Measurements from ENCODE around the gene RRAD. TPM values are rescaled to one million over a fixed set of nuclear protein-coding genes. Genes with fewer than 3 reads are reported as not detected.
"Not testable (repeated sequence)": the region's sequence is repeated elsewhere in the genome, so short reads cannot be mapped to it uniquely, and the experiment has no call there.

The RRAD gene
- total and polyA plus RNA-seq, 4 donors: 0.14 to 0.61 (median 0.54) TPM

GRCh38 chr16:66898207-66898606 is 27.1 kb downstream of the RRAD start:
- H3K27ac ChIP-seq (ENCODE audit: low read depth in 1 of 2, low read length in 2 of 2): no peak overlapping the region
- H3K4me3 ChIP-seq (ENCODE audit: low read depth in 1 of 3, low read length in 3 of 3): no peak overlapping the region
- TF ChIP-seq RAD21 (IDR thresholded peaks at IDR 0.05) (no peak), ZBTB33 (IDR thresholded peaks at IDR 0.05) (no peak)
- H3K27me3 ChIP-seq (ENCODE audit: control insufficient read depth in 4 of 4, insufficient read depth in 4 of 4, low read length in 3 of 4): no peaks in the 10 kb centered on the region
- WGBS: 51% methylated on average over 3 of the region's 3 CpGs
- H3K36me3 ChIP-seq (ENCODE audit: control insufficient read depth in 4 of 4, insufficient read depth in 3 of 4, low read depth in 1 of 4, low read length in 3 of 4): no peaks in the 10 kb centered on the region
- peaks cover 6 to 22% (median 17%) of the 10 kb centered on the region in 4 donors for H3K4me1 ChIP-seq (ENCODE audit: control insufficient read depth in 4 of 4, insufficient read depth in 4 of 4, low read length in 3 of 4)
- no peaks in the 10 kb centered on the region for H3K9me3 ChIP-seq (ENCODE audit: control insufficient read depth in 4 of 4, low read length in 3 of 4)
- no peak overlapping the region for H3K9ac ChIP-seq (ENCODE audit: low read depth in 1 of 2, low read length in 2 of 2)
- DNase-seq (ENCODE audit: low spot score): no peak

- DNase-seq (ENCODE audit: low spot score): not testable (repeated sequence)
Observed at GRCh38 chr16:66896682-66897081, 28.7 kb downstream of the RRAD start.

GRCh38 chr16:66895999-66896398 is 29.3 kb downstream of the RRAD start:
- no peak overlapping the region for H3K4me3 ChIP-seq (ENCODE audit: low read depth in 1 of 3, low read length in 3 of 3)
- H3K9me3 ChIP-seq (ENCODE audit: control insufficient read depth in 4 of 4, low read length in 3 of 4): no peaks in the 10 kb centered on the region
- no peak for DNase-seq (ENCODE audit: low spot score)
- peaks cover 11 to 27% (median 22%) of the 10 kb centered on the region in 4 donors for H3K4me1 ChIP-seq (ENCODE audit: control insufficient read depth in 4 of 4, insufficient read depth in 4 of 4, low read length in 3 of 4)
- no peak overlapping the region for H3K9ac ChIP-seq (ENCODE audit: low read depth in 1 of 2, low read length in 2 of 2)
- WGBS: 98% methylated on average over 3 of the region's 3 CpGs
- TF ChIP-seq SP1 (IDR thresholded peaks at IDR 0.05) (no peak), RXRA (IDR thresholded peaks at IDR 0.05) (no peak), NR2F2 (IDR thresholded peaks at IDR 0.05) (no peak), TAF1 (conservative IDR thresholded peaks at IDR 0.05) (no peak), ZBTB33 (IDR thresholded peaks at IDR 0.05) (no peak), CTCF (IDR thresholded peaks at IDR 0.05; ENCODE audit: low read depth, low read length, missing input control) (no peak)
- H3K27ac ChIP-seq (ENCODE audit: low read depth in 1 of 2, low read length in 2 of 2): no peak overlapping the region
- H3K36me3 ChIP-seq (ENCODE audit: control insufficient read depth in 4 of 4, insufficient read depth in 3 of 4, low read depth in 1 of 4, low read length in 3 of 4): no peaks in the 10 kb centered on the region
- no peaks in the 10 kb centered on the region for H3K27me3 ChIP-seq (ENCODE audit: control insufficient read depth in 4 of 4, insufficient read depth in 4 of 4, low read length in 3 of 4)

More at GRCh38 chr16:66896682-66897081, 28.7 kb downstream of the RRAD start:
- not testable (repeated sequence) for H3K4me3 ChIP-seq (ENCODE audit: low read depth in 1 of 3, low read length in 3 of 3); H3K36me3 ChIP-seq (ENCODE audit: control insufficient read depth in 4 of 4, insufficient read depth in 3 of 4, low read depth in 1 of 4, low read length in 3 of 4); H3K27ac ChIP-seq (ENCODE audit: low read depth in 1 of 2, low read length in 2 of 2); H3K27me3 ChIP-seq (ENCODE audit: control insufficient read depth in 4 of 4, insufficient read depth in 4 of 4, low read length in 3 of 4); H3K9me3 ChIP-seq (ENCODE audit: control insufficient read depth in 4 of 4, low read length in 3 of 4); H3K9ac ChIP-seq (ENCODE audit: low read depth in 1 of 2, low read length in 2 of 2)
- H3K4me1 ChIP-seq (ENCODE audit: control insufficient read depth in 4 of 4, insufficient read depth in 4 of 4, low read length in 3 of 4): peaks cover 7 to 22% (median 17%) of the 10 kb centered on the region in 4 donors
- WGBS: 72% methylated on average over 5 of the region's 5 CpGs

GRCh38 chr16:66895689-66895979 is 29.7 kb downstream of the RRAD start:
- no peaks in the 10 kb centered on the region for H3K27me3 ChIP-seq (ENCODE audit: control insufficient read depth in 4 of 4, insufficient read depth in 4 of 4, low read length in 3 of 4)
- 86% methylated on average over 5 of the region's 5 CpGs for WGBS
- no peak for DNase-seq (ENCODE audit: low spot score)
- no peak for TF ChIP-seq ATF3 (IDR thresholded peaks at IDR 0.05)
- no peak for TF ChIP-seq HNF4G (IDR thresholded peaks at IDR 0.05)
- no peak for TF ChIP-seq MAX (IDR thresholded peaks at IDR 0.05)
- no peak for TF ChIP-seq TAF1 (conservative IDR thresholded peaks at IDR 0.05)
- no peak for TF ChIP-seq RAD21 (IDR thresholded peaks at IDR 0.05)
- no peak for TF ChIP-seq FOXA2 (IDR thresholded peaks at IDR 0.05)
- no peak for TF ChIP-seq YY1 (IDR thresholded peaks at IDR 0.05)
- TF ChIP-seq RXRA (IDR thresholded peaks at IDR 0.05): no peak
- TF ChIP-seq CTCF (IDR thresholded peaks at IDR 0.05; ENCODE audit: low read depth, low read length, missing input control): no peak
- TF ChIP-seq JUND (IDR thresholded peaks at IDR 0.05): no peak
- TF ChIP-seq EGR1 (IDR thresholded peaks at IDR 0.05; ENCODE audit: low read depth in 2 of 2): no peak
- no peak for TF ChIP-seq HNF4A (conservative IDR thresholded peaks at IDR 0.05)
- no peak for TF ChIP-seq NR2F2 (IDR thresholded peaks at IDR 0.05)

More at GRCh38 chr16:66895689-66895979, 29.7 kb downstream of the RRAD start:
- H3K4me3 ChIP-seq (ENCODE audit: low read depth in 1 of 3, low read length in 3 of 3): no peak overlapping the region
- H3K9ac ChIP-seq (ENCODE audit: low read depth in 1 of 2, low read length in 2 of 2): no peak overlapping the region
- H3K9me3 ChIP-seq (ENCODE audit: control insufficient read depth in 4 of 4, low read length in 3 of 4): no peaks in the 10 kb centered on the region
- H3K36me3 ChIP-seq (ENCODE audit: control insufficient read depth in 4 of 4, insufficient read depth in 3 of 4, low read depth in 1 of 4, low read length in 3 of 4): no peaks in the 10 kb centered on the region
- peaks cover 11 to 31% (median 23%) of the 10 kb centered on the region in 4 donors for H3K4me1 ChIP-seq (ENCODE audit: control insufficient read depth in 4 of 4, insufficient read depth in 4 of 4, low read length in 3 of 4)
- H3K27ac ChIP-seq (ENCODE audit: low read depth in 1 of 2, low read length in 2 of 2): no peak overlapping the region

All from liver (tissue), 9 donors.